GM23338 (cell line): ENCODE data around the gene PFDN4. TPM values are rescaled to one million over a fixed set of nuclear protein-coding genes. Genes with fewer than 3 reads are reported as not detected.

Experiments used
- ATAC-seq: fragments of 200-7000 bp; cut with Tn5 transposase; 3 replicates; pipeline ENCODE4 v1.9.1; 2020
- DNase-seq: peaks from one replicate; pipeline ENCODE4 v3.0.0-alpha.2; 2015; ENCODE audit warnings: low spot score
- H2AFZ ChIP-seq: fragments of 200-600 bp; sonication (generic); 2 replicates; pipeline ENCODE4 v1.8.0; 2016; ENCODE audit warnings: antibody characterized with exemption, mild to moderate bottlenecking, moderate library complexity
- H3F3A ChIP-seq: fragments of 200-600 bp; sonication (generic); replicated peaks from 2 replicates; pipeline ENCODE4 v1.8.0; 2017; ENCODE audit warnings: antibody characterized with exemption, mixed run types, low read depth
- H3K27ac ChIP-seq: fragments of 200-600 bp; sonication (generic); 2 replicates; pipeline ENCODE4 v1.6.1; 2016; ENCODE audit warnings: low read depth
- H3K27me3 ChIP-seq: fragments of 200-600 bp; sonication (generic); 2 replicates; pipeline ENCODE4 v1.8.0; 2016; ENCODE audit warnings: mild to moderate bottlenecking, mixed run types, moderate library complexity; ENCODE audit not compliant: insufficient read depth
- H3K36me3 ChIP-seq: fragments of 200-600 bp; sonication (generic); 2 replicates; pipeline ENCODE4 v1.8.0; 2016; ENCODE audit warnings: mild to moderate bottlenecking; ENCODE audit not compliant: insufficient read depth
- H3K4me1 ChIP-seq: fragments of 200-600 bp; sonication (generic); 2 replicates; pipeline ENCODE4 v1.8.0; 2016; ENCODE audit warnings: mild to moderate bottlenecking, moderate library complexity; ENCODE audit not compliant: insufficient read depth
- H3K4me2 ChIP-seq: fragments of 200-600 bp; sonication (generic); 2 replicates; pipeline ENCODE4 v1.7.1; 2017; ENCODE audit warnings: mixed run types
- H3K4me3 ChIP-seq: fragments of 200-600 bp; sonication (generic); 2 replicates; pipeline ENCODE4 v1.6.1; 2016; ENCODE audit warnings: mixed run types
- H3K79me2 ChIP-seq: fragments of 200-600 bp; sonication (generic); replicated peaks from 2 replicates; pipeline ENCODE4 v1.8.0; 2017; ENCODE audit warnings: mild to moderate bottlenecking; ENCODE audit not compliant: insufficient read depth
- H3K9me2 ChIP-seq: fragments of 200-600 bp; sonication (generic); 2 replicates; pipeline ENCODE4 v1.8.0; 2017; ENCODE audit not compliant: insufficient read depth
- H4K20me1 ChIP-seq: fragments of 200-600 bp; sonication (generic); replicated peaks from 2 replicates; pipeline ENCODE4 v1.8.0; 2017; ENCODE audit warnings: mild to moderate bottlenecking; ENCODE audit not compliant: insufficient read depth
- H3K27ac Mint-ChIP-seq: 2 replicates; pipeline ENCODE4 v1.8.0; 2020; ENCODE audit warnings: inconsistent platforms, mild to moderate bottlenecking, moderate library complexity, mixed read lengths
- H3K27me3 Mint-ChIP-seq: 3 replicates; pipeline ENCODE4 v1.8.0; 2022; ENCODE audit warnings: low read depth, mild to moderate bottlenecking, moderate library complexity, mixed read lengths, inconsistent platforms; ENCODE audit not compliant: insufficient read depth, poor library complexity
- H3K36me3 Mint-ChIP-seq: 3 replicates; pipeline ENCODE4 v1.8.0; 2021; ENCODE audit warnings: low read depth, mild to moderate bottlenecking, inconsistent platforms, moderate library complexity, mixed read lengths
- H3K4me1 Mint-ChIP-seq: 3 replicates; pipeline ENCODE4 v1.8.0; 2020; ENCODE audit warnings: mild to moderate bottlenecking, inconsistent platforms, mixed read lengths
- H3K4me3 Mint-ChIP-seq: 3 replicates; pipeline ENCODE4 v1.8.0; 2021; ENCODE audit warnings: moderate library complexity, mild to moderate bottlenecking, inconsistent platforms, mixed read lengths
- H3K9me3 Mint-ChIP-seq: 3 replicates; pipeline ENCODE4 v1.8.0; 2020; ENCODE audit warnings: moderate library complexity, mild to moderate bottlenecking, inconsistent platforms, mixed read lengths
- EZH2 ChIP-seq: fragments of 200-600 bp; sonication (generic); IDR thresholded peaks from one replicate; pipeline ENCODE4 v1.8.0; 2017; ENCODE audit warnings: antibody characterized with exemption, mild to moderate bottlenecking, low read depth; ENCODE audit not compliant: unreplicated experiment
- EZH2phosphoT487 ChIP-seq: fragments of 200-600 bp; sonication (generic); IDR thresholded peaks from one replicate; pipeline ENCODE4 v1.8.1; 2018; ENCODE audit warnings: antibody characterized with exemption; ENCODE audit not compliant: unreplicated experiment
- JUNB ChIP-seq: IDR thresholded peaks from one replicate; pipeline ENCODE4 v1.6.1; 2016; ENCODE audit warnings: antibody characterized with exemption; ENCODE audit not compliant: unreplicated experiment
- NANOG ChIP-seq: IDR thresholded peaks from 2 replicates; pipeline ENCODE4 v1.6.1; 2016; ENCODE audit warnings: antibody characterized with exemption, borderline replicate concordance
- POLR2AphosphoS5 ChIP-seq: IDR thresholded peaks from 2 replicates; pipeline ENCODE4 v1.6.1; 2016; ENCODE audit warnings: antibody characterized with exemption, low read depth
- STAT1 ChIP-seq: IDR thresholded peaks from one replicate; pipeline ENCODE4 v1.6.1; 2016; ENCODE audit warnings: antibody characterized with exemption; ENCODE audit not compliant: unreplicated experiment
- ZNF114 ChIP-seq: fragments of 250-450 bp; sonication (Bioruptor Pico); IDR thresholded peaks from 2 replicates; pipeline ENCODE4 v1.5.0; 2020; ENCODE audit warnings: mild to moderate bottlenecking, moderate library complexity
- ZNF331 ChIP-seq: fragments of 250-450 bp; sonication (Bioruptor Pico); IDR thresholded peaks from 2 replicates; pipeline ENCODE4 v1.5.0; 2020; ENCODE audit warnings: low read depth, mild to moderate bottlenecking, moderate library complexity
- polyA plus RNA-seq: library from polyadenylated mRNA; unstranded; fragments of >200 nt; fragmentation: Nextera tagmentation; extraction: Ambion mirVana; gene quantifications from 2 replicates; pipeline ENCODE4 v1.2.1, GENCODE V29; 2016
- total RNA-seq: library from RNA; depleted of rRNA; stranded (reverse); fragments of >200 nt; shearing (Covaris generic); gene quantifications from 2 replicates; pipeline ENCODE4 v1.2.3, GENCODE V29; 2014
- TF ChIP-seq, protein P1 (sequence below): IDR thresholded peaks from 2 replicates; pipeline ENCODE4 v1.6.1; 2016; ENCODE audit warnings: antibody characterized with exemption
- TF ChIP-seq, protein P2 (sequence below): IDR thresholded peaks from one replicate; pipeline ENCODE4 v1.6.1; 2018; ENCODE audit warnings: antibody characterized with exemption; ENCODE audit not compliant: unreplicated experiment
- TF ChIP-seq, protein P3 (sequence below): fragments of 250-450 bp; sonication (Bioruptor Pico); IDR thresholded peaks from 2 replicates; pipeline ENCODE4 v1.5.0; 2020; ENCODE audit warnings: mild to moderate bottlenecking, moderate library complexity
- TF ChIP-seq, protein P4 (sequence below), 2 experiments: fragments of 200-600 bp in 1 of 2; sonication (generic) in 1 of 2; conservative IDR thresholded peaks; 2 replicates each; pipeline versions ENCODE4 v1.5.1 to v1.6.1; 2016 to 2017; ENCODE audit warnings: antibody characterized with exemption in 2 of 2, low read depth in 2 of 2, mild to moderate bottlenecking in 2 of 2, moderate library complexity in 1 of 2

The PFDN4 gene
- total and polyA plus RNA-seq, 2 experiments from 2014 or later, result 105 to 477 TPM

DNA sequence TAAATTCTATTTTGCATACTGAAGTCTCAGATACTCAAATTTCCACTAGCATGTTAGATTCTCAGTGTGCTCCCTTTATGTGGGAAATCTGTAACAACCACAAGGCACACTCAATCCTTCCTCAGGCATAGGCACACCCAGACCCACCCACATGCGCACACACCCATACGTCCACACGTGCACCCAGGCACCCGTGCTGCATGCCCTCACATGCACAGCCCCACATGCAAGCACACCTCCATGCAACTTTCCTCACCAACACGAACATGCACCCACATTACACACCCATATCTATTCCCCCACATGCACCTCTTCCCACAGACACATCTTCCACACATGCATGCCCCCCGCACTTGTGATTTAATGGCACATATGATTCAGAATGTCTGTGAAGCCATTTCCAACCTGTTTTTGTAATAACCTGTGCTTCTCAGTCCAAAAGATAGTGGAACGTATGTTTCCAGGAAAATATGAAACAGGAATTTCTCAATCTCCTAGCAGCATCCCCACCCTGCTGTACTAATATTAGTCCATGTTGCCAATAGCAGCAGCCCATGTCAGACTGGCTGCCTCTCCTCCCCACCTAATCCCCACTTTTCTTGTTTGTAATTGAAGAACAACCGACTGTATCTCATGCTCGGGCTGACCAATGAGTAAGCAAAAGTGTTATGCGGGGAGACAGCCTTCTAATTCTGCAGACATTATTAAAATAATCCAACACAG lies 22.8 kb upstream of the PFDN4 start:
- ATAC-seq, result no peak
- no peaks in the 10 kb centered on the region for H3F3A ChIP-seq
- no peaks in the 10 kb centered on the region for H3K9me3 Mint-ChIP-seq

More for the DNA sequence above, 22.8 kb upstream of the PFDN4 start:
- H4K20me1 ChIP-seq, result no peaks in the 10 kb centered on the region
- no peaks in the 10 kb centered on the region for H3K79me2 ChIP-seq
- H3K4me1 Mint-ChIP-seq, result no peaks in the 10 kb centered on the region
- peaks cover 1% of the 10 kb centered on the region for H3K27me3 Mint-ChIP-seq
- no peak overlapping the region for H2AFZ ChIP-seq
- no peak overlapping the region for H3K4me3 Mint-ChIP-seq
- no peak overlapping the region for H3K27ac Mint-ChIP-seq
- no peak for TF ChIP-seq STAT1
- TF ChIP-seq EZH2phosphoT487, result no peak
- TF ChIP-seq, protein P1, sequence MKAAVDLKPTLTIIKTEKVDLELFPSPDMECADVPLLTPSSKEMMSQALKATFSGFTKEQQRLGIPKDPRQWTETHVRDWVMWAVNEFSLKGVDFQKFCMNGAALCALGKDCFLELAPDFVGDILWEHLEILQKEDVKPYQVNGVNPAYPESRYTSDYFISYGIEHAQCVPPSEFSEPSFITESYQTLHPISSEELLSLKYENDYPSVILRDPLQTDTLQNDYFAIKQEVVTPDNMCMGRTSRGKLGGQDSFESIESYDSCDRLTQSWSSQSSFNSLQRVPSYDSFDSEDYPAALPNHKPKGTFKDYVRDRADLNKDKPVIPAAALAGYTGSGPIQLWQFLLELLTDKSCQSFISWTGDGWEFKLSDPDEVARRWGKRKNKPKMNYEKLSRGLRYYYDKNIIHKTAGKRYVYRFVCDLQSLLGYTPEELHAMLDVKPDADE, result no peak
- no peak for TF ChIP-seq NANOG
- TF ChIP-seq JUNB, result no peak
- TF ChIP-seq, protein P2, sequence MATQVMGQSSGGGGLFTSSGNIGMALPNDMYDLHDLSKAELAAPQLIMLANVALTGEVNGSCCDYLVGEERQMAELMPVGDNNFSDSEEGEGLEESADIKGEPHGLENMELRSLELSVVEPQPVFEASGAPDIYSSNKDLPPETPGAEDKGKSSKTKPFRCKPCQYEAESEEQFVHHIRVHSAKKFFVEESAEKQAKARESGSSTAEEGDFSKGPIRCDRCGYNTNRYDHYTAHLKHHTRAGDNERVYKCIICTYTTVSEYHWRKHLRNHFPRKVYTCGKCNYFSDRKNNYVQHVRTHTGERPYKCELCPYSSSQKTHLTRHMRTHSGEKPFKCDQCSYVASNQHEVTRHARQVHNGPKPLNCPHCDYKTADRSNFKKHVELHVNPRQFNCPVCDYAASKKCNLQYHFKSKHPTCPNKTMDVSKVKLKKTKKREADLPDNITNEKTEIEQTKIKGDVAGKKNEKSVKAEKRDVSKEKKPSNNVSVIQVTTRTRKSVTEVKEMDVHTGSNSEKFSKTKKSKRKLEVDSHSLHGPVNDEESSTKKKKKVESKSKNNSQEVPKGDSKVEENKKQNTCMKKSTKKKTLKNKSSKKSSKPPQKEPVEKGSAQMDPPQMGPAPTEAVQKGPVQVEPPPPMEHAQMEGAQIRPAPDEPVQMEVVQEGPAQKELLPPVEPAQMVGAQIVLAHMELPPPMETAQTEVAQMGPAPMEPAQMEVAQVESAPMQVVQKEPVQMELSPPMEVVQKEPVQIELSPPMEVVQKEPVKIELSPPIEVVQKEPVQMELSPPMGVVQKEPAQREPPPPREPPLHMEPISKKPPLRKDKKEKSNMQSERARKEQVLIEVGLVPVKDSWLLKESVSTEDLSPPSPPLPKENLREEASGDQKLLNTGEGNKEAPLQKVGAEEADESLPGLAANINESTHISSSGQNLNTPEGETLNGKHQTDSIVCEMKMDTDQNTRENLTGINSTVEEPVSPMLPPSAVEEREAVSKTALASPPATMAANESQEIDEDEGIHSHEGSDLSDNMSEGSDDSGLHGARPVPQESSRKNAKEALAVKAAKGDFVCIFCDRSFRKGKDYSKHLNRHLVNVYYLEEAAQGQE, result no peak
- no peak for TF ChIP-seq EZH2
- no peak for TF ChIP-seq POLR2AphosphoS5
- no peak for TF ChIP-seq ZNF114 (CRISPR knock-in tag)
- no peak for TF ChIP-seq ZNF331 (CRISPR knock-in tag)
- TF ChIP-seq, protein P3, sequence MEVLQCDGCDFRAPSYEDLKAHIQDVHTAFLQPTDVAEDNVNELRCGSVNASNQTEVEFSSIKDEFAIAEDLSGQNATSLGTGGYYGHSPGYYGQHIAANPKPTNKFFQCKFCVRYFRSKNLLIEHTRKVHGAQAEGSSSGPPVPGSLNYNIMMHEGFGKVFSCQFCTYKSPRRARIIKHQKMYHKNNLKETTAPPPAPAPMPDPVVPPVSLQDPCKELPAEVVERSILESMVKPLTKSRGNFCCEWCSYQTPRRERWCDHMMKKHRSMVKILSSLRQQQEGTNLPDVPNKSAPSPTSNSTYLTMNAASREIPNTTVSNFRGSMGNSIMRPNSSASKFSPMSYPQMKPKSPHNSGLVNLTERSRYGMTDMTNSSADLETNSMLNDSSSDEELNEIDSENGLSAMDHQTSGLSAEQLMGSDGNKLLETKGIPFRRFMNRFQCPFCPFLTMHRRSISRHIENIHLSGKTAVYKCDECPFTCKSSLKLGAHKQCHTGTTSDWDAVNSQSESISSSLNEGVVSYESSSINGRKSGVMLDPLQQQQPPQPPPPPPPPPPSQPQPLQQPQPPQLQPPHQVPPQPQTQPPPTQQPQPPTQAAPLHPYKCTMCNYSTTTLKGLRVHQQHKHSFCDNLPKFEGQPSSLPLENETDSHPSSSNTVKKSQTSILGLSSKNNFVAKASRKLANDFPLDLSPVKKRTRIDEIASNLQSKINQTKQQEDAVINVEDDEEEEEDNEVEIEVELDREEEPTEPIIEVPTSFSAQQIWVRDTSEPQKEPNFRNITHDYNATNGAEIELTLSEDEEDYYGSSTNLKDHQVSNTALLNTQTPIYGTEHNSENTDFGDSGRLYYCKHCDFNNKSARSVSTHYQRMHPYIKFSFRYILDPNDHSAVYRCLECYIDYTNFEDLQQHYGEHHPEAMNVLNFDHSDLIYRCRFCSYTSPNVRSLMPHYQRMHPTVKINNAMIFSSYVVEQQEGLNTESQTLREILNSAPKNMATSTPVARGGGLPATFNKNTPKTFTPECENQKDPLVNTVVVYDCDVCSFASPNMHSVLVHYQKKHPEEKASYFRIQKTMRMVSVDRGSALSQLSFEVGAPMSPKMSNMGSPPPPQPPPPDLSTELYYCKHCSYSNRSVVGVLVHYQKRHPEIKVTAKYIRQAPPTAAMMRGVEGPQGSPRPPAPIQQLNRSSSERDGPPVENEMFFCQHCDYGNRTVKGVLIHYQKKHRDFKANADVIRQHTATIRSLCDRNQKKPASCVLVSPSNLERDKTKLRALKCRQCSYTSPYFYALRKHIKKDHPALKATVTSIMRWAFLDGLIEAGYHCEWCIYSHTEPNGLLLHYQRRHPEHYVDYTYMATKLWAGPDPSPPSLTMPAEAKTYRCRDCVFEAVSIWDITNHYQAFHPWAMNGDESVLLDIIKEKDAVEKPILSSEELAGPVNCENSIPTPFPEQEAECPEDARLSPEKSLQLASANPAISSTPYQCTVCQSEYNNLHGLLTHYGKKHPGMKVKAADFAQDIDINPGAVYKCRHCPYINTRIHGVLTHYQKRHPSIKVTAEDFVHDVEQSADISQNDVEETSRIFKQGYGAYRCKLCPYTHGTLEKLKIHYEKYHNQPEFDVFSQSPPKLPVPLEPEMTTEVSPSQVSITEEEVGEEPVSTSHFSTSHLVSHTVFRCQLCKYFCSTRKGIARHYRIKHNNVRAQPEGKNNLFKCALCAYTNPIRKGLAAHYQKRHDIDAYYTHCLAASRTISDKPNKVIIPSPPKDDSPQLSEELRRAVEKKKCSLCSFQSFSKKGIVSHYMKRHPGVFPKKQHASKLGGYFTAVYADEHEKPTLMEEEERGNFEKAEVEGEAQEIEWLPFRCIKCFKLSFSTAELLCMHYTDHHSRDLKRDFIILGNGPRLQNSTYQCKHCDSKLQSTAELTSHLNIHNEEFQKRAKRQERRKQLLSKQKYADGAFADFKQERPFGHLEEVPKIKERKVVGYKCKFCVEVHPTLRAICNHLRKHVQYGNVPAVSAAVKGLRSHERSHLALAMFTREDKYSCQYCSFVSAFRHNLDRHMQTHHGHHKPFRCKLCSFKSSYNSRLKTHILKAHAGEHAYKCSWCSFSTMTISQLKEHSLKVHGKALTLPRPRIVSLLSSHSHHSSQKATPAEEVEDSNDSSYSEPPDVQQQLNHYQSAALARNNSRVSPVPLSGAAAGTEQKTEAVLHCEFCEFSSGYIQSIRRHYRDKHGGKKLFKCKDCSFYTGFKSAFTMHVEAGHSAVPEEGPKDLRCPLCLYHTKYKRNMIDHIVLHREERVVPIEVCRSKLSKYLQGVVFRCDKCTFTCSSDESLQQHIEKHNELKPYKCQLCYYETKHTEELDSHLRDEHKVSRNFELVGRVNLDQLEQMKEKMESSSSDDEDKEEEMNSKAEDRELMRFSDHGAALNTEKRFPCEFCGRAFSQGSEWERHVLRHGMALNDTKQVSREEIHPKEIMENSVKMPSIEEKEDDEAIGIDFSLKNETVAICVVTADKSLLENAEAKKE (CRISPR knock-in tag), result no peak
- TF ChIP-seq, protein P4, sequence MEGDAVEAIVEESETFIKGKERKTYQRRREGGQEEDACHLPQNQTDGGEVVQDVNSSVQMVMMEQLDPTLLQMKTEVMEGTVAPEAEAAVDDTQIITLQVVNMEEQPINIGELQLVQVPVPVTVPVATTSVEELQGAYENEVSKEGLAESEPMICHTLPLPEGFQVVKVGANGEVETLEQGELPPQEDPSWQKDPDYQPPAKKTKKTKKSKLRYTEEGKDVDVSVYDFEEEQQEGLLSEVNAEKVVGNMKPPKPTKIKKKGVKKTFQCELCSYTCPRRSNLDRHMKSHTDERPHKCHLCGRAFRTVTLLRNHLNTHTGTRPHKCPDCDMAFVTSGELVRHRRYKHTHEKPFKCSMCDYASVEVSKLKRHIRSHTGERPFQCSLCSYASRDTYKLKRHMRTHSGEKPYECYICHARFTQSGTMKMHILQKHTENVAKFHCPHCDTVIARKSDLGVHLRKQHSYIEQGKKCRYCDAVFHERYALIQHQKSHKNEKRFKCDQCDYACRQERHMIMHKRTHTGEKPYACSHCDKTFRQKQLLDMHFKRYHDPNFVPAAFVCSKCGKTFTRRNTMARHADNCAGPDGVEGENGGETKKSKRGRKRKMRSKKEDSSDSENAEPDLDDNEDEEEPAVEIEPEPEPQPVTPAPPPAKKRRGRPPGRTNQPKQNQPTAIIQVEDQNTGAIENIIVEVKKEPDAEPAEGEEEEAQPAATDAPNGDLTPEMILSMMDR (conservative IDR thresholded peaks at IDR 0.05; ENCODE audit: low read depth in 2 of 2), result no peak
- DNase-seq, result no peak
- H3K4me2 ChIP-seq, result no peak overlapping the region
- no peaks in the 10 kb centered on the region for H3K4me1 ChIP-seq
- no peaks in the 10 kb centered on the region for H3K36me3 ChIP-seq
- no peak overlapping the region for H3K27ac ChIP-seq
- peaks cover 8% of the 10 kb centered on the region; the same call in 1 of the 2 replicates for H3K9me2 ChIP-seq
- H3K27me3 ChIP-seq, result no peaks in the 10 kb centered on the region
- H3K36me3 Mint-ChIP-seq, result no peaks in the 10 kb centered on the region
- no peak overlapping the region for H3K4me3 ChIP-seq
